CD4-positive, alpha-beta T cell treated with Interleukin-12 subunit alpha and Interleukin-12 subunit beta, for 1 hour (primary cell): Measurements from ENCODE around the gene IL3.
"Not testable (repeated sequence)": the region's sequence is repeated elsewhere in the genome, so short reads cannot be mapped to it uniquely, and the experiment has no call there.

Experiments used
- DNase-seq: peaks from one replicate; pipeline ENCODE4 v3.0.0-alpha.2; 2020

IL3 gene

DNA sequence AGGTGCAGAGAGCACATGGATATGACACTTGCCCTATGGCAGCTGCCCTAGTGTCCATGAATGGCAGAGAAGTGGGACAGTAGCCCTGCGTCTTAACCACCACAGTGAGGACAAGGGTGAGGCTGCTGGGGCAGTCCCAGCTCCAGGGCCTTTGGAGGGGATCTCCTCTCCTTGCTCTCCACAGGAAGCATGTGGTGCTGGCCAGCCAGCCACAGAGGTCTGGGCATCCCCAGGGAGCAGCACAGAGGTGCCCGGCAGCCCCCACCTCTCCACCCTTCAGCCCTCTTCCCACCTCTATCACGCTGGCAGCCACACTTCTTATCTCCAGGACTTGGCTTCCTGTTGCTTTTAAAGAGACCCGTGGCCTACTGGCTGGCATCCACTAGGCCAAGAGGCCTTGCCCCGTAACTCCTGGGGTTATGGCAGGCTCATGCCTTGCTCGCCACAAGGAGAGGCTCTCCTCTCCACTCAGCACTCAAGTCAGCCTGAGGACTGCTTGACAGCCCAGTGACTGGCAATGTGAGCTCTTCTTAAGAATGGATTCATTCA lies 35.0 kb downstream of the IL3 start:
- DNase-seq: no peak

DNA sequence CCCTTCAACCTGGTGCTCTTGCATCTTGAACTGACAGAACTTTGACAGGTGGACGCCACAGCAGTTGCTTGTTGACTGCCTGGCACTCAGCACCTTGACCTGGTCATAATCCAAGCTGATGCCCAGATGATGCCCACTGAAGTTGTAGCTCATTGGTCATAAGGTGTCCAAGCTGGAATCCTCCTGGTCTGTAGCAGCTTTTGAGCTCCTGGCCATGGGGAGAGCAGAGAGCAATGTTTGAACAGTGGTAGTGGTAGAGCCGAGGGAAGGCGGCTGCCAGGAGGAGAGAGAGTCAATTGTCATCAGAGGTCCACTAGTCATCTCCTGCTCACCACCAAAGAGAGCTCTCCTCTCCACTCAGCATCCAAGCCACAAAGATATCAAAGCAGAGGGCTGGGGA lies 36.4 kb downstream of the IL3 start:
- DNase-seq: no peak

GRCh38 chr5:132098151-132098594 lies 37.7 kb downstream of the IL3 start:
- no peak for DNase-seq

GRCh38 chr5:132098621-132099020 lies 38.2 kb downstream of the IL3 start:
- DNase-seq: no peak

- peak; percentile 51 for DNase-seq
Observed at GRCh38 chr5:132099076-132099748, 38.8 kb downstream of the IL3 start.

DNA sequence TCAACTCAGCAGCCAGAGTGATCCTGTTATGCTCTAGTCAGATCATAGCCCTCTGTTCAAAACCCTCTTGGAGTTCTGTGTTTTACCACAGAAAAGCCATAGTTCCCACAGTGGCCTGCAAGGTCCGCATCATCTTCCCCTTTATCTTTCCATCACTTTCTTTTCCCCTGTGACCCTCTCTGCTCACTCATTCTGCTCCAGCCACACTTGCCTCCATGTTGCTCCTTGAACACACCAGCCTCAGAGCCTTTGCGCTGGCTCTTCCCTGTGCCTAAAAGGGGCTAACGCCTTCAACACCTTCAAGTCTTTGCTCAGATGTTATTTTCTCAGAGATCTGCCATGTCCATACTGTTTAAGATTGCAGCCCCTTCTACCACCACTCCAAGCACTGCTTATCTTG lies 39.5 kb downstream of the IL3 start:
- DNase-seq: no peak

GRCh38 chr5:132100672-132101261 lies 40.3 kb downstream of the IL3 start:
- DNase-seq: peak; percentile 42

DNA sequence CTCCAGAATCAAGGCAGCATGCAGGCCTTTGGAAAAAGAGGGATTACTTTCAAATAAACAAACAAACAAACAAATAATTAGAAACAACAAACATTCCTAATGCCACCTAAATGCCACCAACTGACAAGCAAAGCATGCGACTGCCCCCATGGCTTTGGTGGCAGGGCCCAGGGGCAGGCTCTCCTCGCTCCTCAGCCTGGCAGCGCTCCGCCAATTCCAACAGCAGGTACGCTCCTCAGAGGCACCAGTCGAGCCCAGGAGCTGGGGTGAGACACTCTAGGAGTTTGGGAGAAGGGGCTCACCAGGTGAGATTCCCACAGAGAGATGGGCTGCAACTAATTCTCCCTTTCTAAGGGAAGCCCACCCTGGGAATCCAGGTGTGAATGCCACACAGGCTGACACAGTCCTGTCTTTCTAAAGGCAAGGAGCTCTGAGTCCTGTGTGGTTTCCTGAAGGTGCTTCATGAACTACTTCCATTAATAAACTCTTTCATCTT lies 41.0 kb downstream of the IL3 start:
- DNase-seq: no peak

GRCh38 chr5:132102101-132102701 lies 41.7 kb downstream of the IL3 start:
- peak; percentile 62 for DNase-seq

DNA sequence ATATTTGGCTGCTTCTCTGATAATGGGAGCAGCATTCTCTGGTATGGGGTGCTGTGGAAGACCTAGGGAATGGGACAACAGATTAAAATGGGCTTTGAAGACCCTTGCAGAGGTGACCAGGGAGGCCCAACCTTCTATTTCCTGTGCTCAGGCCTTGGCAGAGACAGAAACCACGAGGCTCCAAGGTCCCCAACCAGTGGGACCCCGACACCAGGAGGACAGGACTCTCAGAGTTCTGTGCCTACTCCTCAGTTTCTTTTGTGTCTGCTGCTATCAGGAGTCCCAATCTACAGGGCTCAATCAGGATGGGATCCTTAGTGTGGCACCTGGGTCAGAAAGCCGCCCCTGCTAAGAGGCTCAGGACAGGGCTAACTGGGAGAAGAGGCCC lies 42.5 kb downstream of the IL3 start:
- no peak for DNase-seq

- DNase-seq: peak; percentile 85
Observed at GRCh38 chr5:132103332-132103951, 43.0 kb downstream of the IL3 start.

DNA sequence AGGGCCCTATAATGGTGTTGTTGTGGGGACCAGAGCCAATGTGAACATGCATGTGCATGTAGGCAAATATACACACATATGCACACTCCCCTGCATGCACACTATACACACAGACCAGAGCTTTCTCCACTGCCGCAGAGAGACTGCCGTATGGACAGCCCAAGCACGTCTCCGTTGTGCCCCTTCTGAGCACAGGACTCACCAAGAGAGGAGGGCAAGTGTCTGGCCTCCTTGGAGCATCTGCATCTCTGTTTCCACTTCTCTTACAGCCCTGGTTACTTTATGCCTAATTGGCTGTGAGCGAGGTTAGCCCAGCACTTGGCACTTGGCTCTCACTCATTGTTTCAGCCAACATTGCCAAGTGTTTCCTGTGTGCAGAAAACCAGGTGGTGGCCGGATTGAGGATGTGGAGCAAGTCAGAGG lies 43.5 kb downstream of the IL3 start:
- DNase-seq: peak; percentile 15

- DNase-seq: no peak
Observed at GRCh38 chr5:132104556-132104955, 44.1 kb downstream of the IL3 start.

DNA sequence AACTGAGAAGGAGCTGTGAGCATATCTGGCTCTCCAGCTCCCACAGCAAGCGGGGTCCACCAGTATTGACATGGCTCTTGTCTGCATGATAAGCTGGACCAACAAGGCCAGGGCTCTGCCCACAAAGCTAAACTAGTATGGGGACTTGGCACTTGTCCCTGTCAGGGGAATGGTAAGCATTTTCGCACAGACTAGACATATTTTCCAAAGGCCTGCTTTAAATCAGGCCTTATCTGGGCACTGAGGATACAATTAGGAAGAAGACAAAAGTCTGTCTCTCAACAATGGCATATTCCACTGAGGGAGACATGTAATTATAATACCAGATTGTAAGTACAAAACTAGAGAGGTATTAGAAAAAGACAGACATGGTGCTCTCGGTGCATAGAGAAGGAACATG lies 45.2 kb downstream of the IL3 start:
- no peak for DNase-seq

DNA sequence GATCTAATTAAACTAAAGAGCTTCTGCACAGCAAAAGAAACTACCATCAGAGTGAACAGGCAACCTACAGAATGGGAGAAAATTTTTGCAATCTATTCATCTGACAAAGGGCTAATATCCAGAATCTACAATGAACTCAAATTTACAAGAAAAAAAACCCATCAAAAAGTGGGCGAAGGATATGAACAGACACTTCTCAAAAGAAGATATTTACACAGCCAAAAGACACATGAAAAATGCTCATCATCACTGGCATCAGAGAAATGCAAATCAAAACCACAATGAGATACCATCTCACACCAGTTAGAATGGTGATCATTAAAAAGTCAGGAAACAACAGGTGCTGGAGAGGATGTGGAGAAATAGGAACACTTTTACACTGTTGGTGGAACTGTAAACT lies 48.0 kb downstream of the IL3 start:
- not testable (repeated sequence) for DNase-seq

DNA sequence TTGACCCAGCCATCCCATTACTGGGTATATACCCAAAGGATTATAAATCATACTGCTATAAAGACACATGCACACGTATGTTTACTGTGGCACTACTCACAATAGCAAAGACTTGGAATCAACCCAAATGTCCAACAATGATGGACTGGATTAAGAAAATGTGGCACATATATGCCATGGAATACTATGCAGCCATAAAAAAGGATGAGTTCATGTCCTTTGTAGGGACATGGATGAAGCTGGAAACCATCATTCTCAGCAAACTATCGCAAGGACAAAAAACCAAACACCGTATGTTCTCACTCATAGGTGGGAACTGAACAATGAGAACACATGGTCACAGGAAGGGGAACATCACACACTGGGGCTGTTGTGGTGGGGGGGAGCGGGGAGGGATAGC lies 48.5 kb downstream of the IL3 start:
- not testable (repeated sequence) for DNase-seq

- no peak for DNase-seq
Observed at GRCh38 chr5:132109494-132110053, 49.1 kb downstream of the IL3 start.

- DNase-seq: no peak
Observed at GRCh38 chr5:132110195-132110594, 49.7 kb downstream of the IL3 start.

DNA sequence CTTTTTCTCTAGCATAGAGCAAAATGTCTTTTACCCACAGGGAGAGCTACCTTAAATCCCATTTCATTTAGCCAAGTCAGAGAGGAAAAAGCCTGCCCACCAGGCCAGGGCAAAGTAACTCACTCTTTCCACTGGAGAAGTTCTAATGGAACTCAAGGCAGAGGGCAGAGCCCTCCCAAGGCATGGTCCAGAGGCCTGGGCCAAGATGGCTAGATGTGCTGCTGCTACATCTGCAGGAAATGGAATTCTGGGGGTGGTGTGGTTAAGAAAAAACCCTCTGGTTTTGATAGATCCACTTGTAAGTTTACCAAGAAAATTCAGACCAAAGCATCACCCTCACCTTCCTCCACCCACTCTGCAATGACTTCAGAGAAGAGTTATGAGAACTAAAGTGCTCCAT lies 50.5 kb downstream of the IL3 start:
- no peak for DNase-seq

GRCh38 chr5:132112111-132112510 lies 51.7 kb downstream of the IL3 start:
- DNase-seq: no peak
